ENCODE results near the gene P4HA2.
A peak's percentile ranks its signal among the peaks of the same experiment; 100 is the strongest.

The P4HA2 gene

DNA sequence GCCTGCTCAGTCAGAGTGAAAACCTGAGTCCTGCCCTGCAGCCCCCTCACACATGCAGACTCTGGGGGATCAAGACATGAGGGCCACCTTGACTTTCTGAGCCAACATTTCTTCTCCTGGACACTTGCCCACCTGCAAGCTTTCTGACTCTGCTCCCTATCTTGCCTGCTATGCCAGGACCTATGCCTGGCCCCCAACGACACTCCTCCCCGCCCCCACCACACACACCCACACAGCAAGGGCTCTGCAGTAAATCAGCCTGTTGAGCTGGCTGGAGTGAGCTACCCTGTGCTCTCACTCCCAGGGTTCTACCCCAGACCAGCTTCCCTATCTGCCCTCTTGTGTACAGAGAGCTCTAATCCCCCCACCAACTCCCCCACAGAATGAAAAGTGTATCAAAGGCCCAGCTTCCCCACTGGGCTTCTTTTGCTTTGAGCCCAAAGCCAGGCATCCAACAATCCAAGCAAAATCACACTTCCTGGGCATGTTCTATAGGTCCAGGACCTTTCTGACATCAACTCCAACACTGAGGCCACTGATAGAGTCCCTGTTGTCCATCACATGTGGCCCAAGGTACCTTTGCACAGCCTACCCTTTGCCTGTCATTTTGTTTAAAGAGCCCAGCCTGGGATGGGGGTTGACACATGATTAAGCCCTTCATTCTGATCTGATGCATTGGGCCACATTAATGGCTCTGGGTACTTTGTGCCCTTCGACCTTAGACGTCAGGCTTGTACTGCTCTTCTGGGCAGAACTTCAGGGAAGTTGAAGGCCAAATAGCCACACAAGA lies 37.1 kb upstream of the P4HA2 start:
- no peak for DNase-seq (ENCODE audit: low spot score)

- peak; percentile 89 for DNase-seq (ENCODE audit: low spot score)
Observed at GRCh38 chr5:132263548-132264261, 36.1 kb upstream of the P4HA2 start.

- no peak for DNase-seq (ENCODE audit: low spot score)
Observed at GRCh38 chr5:132262882-132263547, 35.4 kb upstream of the P4HA2 start.

GRCh38 chr5:132261881-132262845 lies 34.5 kb upstream of the P4HA2 start:
- DNase-seq (ENCODE audit: low spot score), result no peak

GRCh38 chr5:132260714-132261551 lies 33.3 kb upstream of the P4HA2 start:
- DNase-seq (ENCODE audit: low spot score), result peak; percentile 36

GRCh38 chr5:132260051-132260450 lies 32.4 kb upstream of the P4HA2 start:
- no peak for DNase-seq (ENCODE audit: low spot score)

DNA sequence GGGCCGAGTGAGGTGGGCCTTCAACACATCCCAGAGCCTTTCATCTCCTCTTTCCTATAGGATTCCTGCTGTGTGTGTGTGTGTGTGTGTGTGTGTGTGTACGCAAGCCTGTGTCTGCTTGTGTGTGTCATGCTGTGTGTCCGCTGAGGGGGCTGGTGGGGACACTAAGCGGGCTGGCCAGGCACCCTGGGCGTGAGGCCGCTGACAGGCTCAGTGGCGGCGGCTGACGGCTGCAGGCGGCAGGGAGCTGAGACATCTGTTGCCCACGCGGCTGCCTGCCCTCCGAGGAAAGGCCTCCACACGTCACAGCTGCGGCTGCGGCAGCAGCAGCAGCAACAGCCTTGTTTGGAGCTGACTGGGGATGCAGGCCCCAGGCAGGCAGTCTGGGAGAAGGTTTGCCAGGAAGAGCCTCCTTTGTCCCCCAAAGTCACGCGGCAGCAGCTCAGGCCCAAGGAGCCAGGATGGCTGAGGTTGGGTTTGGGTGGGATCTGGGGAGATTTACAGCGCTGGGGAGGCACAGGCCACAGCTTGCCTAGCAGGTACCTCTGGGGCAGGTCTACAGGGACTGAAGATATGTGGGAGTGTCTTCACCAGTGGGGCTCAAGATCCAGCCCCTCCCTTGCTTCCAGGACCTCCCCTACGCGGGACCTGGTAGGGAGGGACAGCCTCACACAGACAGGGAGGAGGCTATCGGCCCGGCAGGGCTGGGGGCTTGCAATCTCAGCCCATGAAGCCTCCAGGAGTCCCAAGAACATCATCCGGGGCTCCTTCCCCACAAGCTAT lies 31.6 kb upstream of the P4HA2 start:
- DNase-seq (ENCODE audit: low spot score), result peak; percentile 91

- peak; percentile 68 for DNase-seq (ENCODE audit: low spot score)
Observed at GRCh38 chr5:132258102-132259068, 30.7 kb upstream of the P4HA2 start.

DNA sequence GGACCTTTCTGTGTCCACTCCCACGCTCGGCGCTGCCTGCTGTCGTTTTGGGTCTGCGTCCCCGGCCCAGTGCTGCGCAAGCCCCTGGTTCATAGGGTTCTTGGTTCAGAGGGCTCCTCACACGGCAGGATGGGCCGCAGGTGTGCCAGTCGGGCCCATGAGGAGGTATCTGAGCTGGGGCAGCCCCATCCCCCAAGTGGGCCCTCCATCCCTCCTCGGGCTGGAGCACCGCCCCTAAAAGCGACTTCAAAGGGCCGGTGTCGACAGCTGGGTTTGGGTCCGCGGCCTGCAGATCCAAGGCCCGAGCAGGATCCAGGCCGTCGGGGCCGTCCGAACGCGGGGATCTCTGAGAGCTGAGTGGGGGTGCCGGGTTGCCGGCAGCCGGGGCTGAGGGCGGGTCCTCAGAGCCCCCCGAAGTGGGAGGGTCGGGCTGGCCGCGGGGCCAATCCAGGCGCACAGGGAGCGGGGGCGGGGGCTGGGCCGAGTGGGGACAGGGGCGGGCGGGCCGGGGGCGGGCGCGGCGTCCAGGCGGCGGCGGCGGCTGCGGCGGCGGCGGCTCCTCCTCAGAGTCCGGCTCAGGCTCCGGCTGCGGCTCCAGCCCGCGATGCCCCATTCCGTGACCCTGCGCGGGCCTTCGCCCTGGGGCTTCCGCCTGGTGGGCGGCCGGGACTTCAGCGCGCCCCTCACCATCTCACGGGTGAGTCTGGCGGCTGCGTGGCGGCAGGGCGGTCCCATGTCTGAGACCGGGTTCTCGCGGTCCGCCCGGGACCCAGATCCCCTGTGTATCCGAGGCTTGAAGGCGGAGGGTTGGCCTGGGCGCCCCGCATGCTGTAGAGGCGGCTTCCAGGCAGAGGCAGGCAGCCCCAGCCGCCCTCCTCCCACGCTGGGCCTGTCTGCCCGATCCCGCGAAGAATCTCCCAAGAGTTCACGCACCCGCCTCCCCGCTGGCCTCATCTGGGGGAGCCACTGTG lies 29.8 kb upstream of the P4HA2 start, which contains the start of gene PDLIM4:
TSS of gene PDLIM4 (plus strand) at position 566 of the 971 bp plus-strand sequence. CDS start at position 605, 39 bp downstream.
- peak; percentile 82 for DNase-seq (ENCODE audit: low spot score)

DNA sequence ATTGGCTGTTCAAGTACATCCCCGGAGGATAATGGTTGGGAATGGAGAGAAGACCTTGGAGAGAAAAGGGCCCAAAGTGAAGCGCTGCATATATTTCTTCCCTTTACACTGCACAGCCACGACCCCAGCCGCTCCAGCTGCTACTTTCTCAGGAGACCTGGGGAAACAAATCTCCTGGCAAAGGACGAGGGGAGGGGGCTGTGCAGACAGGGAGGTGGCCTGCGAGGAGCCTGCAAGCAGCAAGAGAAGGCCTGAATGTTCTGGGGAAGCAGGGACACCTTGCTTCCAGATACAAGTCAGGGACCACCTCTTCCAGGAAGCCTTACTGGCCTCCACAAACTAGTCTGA lies 29.1 kb upstream of the P4HA2 start:
- no peak for DNase-seq (ENCODE audit: low spot score)

GRCh38 chr5:132256086-132256782 lies 28.6 kb upstream of the P4HA2 start:
- no peak for DNase-seq (ENCODE audit: low spot score)

- no peak for DNase-seq (ENCODE audit: low spot score)
Observed at GRCh38 chr5:132254321-132254977, 26.8 kb upstream of the P4HA2 start.

DNA sequence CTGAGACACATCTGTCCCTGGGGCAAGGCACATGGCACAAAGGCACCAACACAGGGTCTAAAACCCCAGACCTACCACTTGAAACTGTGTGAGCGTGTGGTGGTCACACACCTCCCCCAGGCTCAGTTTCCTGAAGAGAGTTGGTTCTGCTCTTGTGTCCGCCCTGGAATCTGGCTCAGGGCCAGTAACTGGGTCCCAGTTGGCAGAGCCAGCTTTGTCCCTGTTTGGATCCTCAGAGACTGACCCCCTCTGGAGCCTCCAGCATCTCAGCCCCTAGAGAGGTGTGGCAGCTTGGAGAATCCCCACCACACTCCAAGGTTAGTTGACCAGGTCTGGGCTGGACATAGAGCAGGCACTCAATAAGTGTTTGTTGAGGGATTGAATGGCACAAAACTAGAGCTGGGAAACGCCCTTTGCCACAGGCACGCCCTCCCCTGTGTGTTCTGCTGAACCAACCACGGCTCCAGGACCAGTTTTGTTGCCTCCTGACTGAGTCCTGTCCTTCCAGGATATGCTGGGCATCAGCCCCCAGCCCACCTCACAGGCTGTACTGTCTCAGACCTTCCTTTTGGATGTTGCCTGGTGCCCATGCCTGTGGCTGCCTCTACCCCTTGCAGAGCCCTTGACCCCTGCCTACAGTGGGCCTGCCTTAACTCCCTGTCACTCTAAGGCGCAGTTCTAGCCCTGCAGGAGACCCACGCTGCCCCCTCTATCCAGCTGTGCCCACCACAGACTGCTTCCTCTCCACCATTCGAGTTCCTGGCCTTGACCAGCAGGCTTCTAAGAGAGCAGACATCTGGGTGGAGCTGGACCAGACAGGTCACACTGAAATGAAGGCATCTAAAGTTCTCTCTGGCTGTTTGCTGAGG lies 26.0 kb upstream of the P4HA2 start:
- no peak for DNase-seq (ENCODE audit: low spot score)

DNA sequence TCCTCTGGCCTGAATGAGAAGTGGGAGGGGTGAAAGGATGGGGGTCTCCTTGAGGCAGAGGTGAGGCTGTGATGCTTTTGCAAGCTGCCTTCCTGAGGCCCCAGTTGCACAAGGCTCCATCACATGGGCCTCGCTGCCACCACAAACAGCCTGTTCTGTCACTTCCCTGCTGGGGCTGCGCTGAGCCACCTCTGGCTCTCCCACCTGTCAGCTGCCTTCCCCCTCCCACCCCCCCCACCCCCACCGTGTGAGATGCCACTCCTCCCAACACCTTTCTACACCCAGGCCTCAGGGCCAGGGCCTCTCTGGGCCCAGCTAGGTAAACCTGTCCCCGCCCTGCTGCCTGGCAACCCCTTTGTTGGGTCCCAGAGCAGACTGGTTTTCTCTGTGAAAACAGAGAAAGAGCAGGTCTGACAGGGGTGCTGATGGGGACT lies 25.4 kb upstream of the P4HA2 start:
- no peak for DNase-seq (ENCODE audit: low spot score)

- no peak for DNase-seq (ENCODE audit: low spot score)
Observed at GRCh38 chr5:132251220-132251725, 23.6 kb upstream of the P4HA2 start.
